Measurements from ENCODE around the gene SERINC5. TPM values are rescaled to one million over a fixed set of nuclear protein-coding genes. Genes with fewer than 3 reads are reported as not detected.
"Not testable (repeated sequence)": the region's sequence is repeated elsewhere in the genome, so short reads cannot be mapped to it uniquely, and the experiment has no call there.

The SERINC5 gene
- polyA plus RNA-seq, 1 experiment, result 11.0 TPM

GRCh38 chr5:80189201-80189600 lies 66.6 kb downstream of the SERINC5 start:
- CTCF ChIA-PET, result no interaction called here

GRCh38 chr5:80187421-80188090 lies 68.3 kb downstream of the SERINC5 start:
- ChIA-PET POLR2A (no interaction called here), CTCF (interaction anchor here (0.7 to 1.3 kb wide), 3 partner anchors 52 to 119 kb away, joined by 3 read pairs; no protein-coding TSS in a partner anchor)
- DNase-seq (ENCODE audit: low read depth), result no peak
- H3K27me3 ChIP-seq (ENCODE audit: control insufficient read depth, insufficient read depth, low read length), result no peaks in the 10 kb centered on the region
- H3K4me3 ChIP-seq (ENCODE audit: low read depth, low read length), result no peak overlapping the region
- no peaks in the 10 kb centered on the region for H3K36me3 ChIP-seq (ENCODE audit: control insufficient read depth, insufficient read depth, low read length)
- no peak for TF ChIP-seq CTCF (IDR thresholded peaks at IDR 0.05; ENCODE audit: insufficient read depth, low read depth, low read length)

More at GRCh38 chr5:80189201-80189600, 66.6 kb downstream of the SERINC5 start:
- POLR2A ChIA-PET, result no interaction called here
- Histone ChIP-seq H3K4me3 (ENCODE audit: low read depth, low read length) (no peak overlapping the region), H3K27me3 (ENCODE audit: control insufficient read depth, insufficient read depth, low read length) (no peaks in the 10 kb centered on the region), H3K36me3 (ENCODE audit: control insufficient read depth, insufficient read depth, low read length) (no peaks in the 10 kb centered on the region)
- TF ChIP-seq CTCF (IDR thresholded peaks at IDR 0.05; ENCODE audit: insufficient read depth, low read depth, low read length), result no peak
- no peak for DNase-seq (ENCODE audit: low read depth)

- CTCF ChIA-PET; H3K27me3 ChIP-seq (ENCODE audit: control insufficient read depth, insufficient read depth, low read length); POLR2A ChIA-PET; DNase-seq (ENCODE audit: low read depth); H3K36me3 ChIP-seq (ENCODE audit: control insufficient read depth, insufficient read depth, low read length); H3K4me3 ChIP-seq (ENCODE audit: low read depth, low read length): not testable (repeated sequence)
Observed at GRCh38 chr5:80185535-80185934, 70.3 kb downstream of the SERINC5 start.

GRCh38 chr5:80185095-80185494 lies 70.8 kb downstream of the SERINC5 start:
- CTCF ChIA-PET, result interaction anchor here (1.1 kb wide), 1 partner anchor 20 kb away, joined by 3 read pairs; no protein-coding TSS in a partner anchor

GRCh38 chr5:80184235-80185023 lies 71.4 kb downstream of the SERINC5 start:
- no peak for TF ChIP-seq CTCF (IDR thresholded peaks at IDR 0.05; ENCODE audit: insufficient read depth, low read depth, low read length)
- no peaks in the 10 kb centered on the region for H3K27me3 ChIP-seq (ENCODE audit: control insufficient read depth, insufficient read depth, low read length)
- CTCF ChIA-PET, result interaction anchor here (1.1 kb wide), 1 partner anchor 19 kb away, joined by 3 read pairs; no protein-coding TSS in a partner anchor
- DNase-seq (ENCODE audit: low read depth), result no peak
- H3K4me3 ChIP-seq (ENCODE audit: low read depth, low read length), result no peak overlapping the region
- POLR2A ChIA-PET, result no interaction called here
- no peaks in the 10 kb centered on the region for H3K36me3 ChIP-seq (ENCODE audit: control insufficient read depth, insufficient read depth, low read length)

More at GRCh38 chr5:80185095-80185494, 70.8 kb downstream of the SERINC5 start:
- TF ChIP-seq CTCF (IDR thresholded peaks at IDR 0.05; ENCODE audit: insufficient read depth, low read depth, low read length), result no peak
- Histone ChIP-seq H3K27me3 (ENCODE audit: control insufficient read depth, insufficient read depth, low read length) (no peaks in the 10 kb centered on the region), H3K4me3 (ENCODE audit: low read depth, low read length) (no peak overlapping the region), H3K36me3 (ENCODE audit: control insufficient read depth, insufficient read depth, low read length) (no peaks in the 10 kb centered on the region)
- no peak for DNase-seq (ENCODE audit: low read depth)
- POLR2A ChIA-PET, result no interaction called here

GRCh38 chr5:80183728-80184234 lies 72.1 kb downstream of the SERINC5 start:
- H3K4me3 ChIP-seq (ENCODE audit: low read depth, low read length); H3K36me3 ChIP-seq (ENCODE audit: control insufficient read depth, insufficient read depth, low read length); DNase-seq (ENCODE audit: low read depth); H3K27me3 ChIP-seq (ENCODE audit: control insufficient read depth, insufficient read depth, low read length); POLR2A ChIA-PET: not testable (repeated sequence)
- CTCF ChIA-PET, result interaction anchor here (1.1 kb wide), 1 partner anchor 18 kb away, joined by 3 read pairs; no protein-coding TSS in a partner anchor

Measured in BJ (cell line).